Measurements from ENCODE around the gene DNAJB6.

DNAJB6 gene

GRCh38 chr7:157466867-157467261 is 130.1 kb downstream of the DNAJB6 start:
- DNase-seq (ENCODE audit: low spot score) = no peak
